ENCODE results near the gene CPLX4.

The CPLX4 gene

GRCh38 chr18:59279722-59280121 lies 38.7 kb downstream of the CPLX4 start:
- H3K27me3 ChIP-seq (replicated peaks; ENCODE audit: control insufficient read depth, insufficient read depth, low read length), result peaks cover 6% of the 10 kb centered on the region
- no peaks in the 10 kb centered on the region for H3K36me3 ChIP-seq (ENCODE audit: control insufficient read depth, insufficient read depth, low read length)
- no peak overlapping the region for H3K4me3 ChIP-seq (replicated peaks; ENCODE audit: low read depth, low read length)
- TF ChIP-seq, protein P1, sequence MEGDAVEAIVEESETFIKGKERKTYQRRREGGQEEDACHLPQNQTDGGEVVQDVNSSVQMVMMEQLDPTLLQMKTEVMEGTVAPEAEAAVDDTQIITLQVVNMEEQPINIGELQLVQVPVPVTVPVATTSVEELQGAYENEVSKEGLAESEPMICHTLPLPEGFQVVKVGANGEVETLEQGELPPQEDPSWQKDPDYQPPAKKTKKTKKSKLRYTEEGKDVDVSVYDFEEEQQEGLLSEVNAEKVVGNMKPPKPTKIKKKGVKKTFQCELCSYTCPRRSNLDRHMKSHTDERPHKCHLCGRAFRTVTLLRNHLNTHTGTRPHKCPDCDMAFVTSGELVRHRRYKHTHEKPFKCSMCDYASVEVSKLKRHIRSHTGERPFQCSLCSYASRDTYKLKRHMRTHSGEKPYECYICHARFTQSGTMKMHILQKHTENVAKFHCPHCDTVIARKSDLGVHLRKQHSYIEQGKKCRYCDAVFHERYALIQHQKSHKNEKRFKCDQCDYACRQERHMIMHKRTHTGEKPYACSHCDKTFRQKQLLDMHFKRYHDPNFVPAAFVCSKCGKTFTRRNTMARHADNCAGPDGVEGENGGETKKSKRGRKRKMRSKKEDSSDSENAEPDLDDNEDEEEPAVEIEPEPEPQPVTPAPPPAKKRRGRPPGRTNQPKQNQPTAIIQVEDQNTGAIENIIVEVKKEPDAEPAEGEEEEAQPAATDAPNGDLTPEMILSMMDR (IDR thresholded peaks at IDR 0.05; ENCODE audit: insufficient read depth, low read length, poor library complexity, severe bottlenecking), result no peak
- no peak for DNase-seq (ENCODE audit: extremely low read depth, insufficient read length)

GRCh38 chr18:59279193-59279592 lies 39.3 kb downstream of the CPLX4 start:
- H3K27me3 ChIP-seq (replicated peaks; ENCODE audit: control insufficient read depth, insufficient read depth, low read length), result peaks cover 8% of the 10 kb centered on the region
- H3K4me3 ChIP-seq (replicated peaks; ENCODE audit: low read depth, low read length), result no peak overlapping the region
- no peak for DNase-seq (ENCODE audit: extremely low read depth, insufficient read length)
- TF ChIP-seq, protein P1 (IDR thresholded peaks at IDR 0.05; ENCODE audit: insufficient read depth, low read length, poor library complexity, severe bottlenecking), result no peak
- no peaks in the 10 kb centered on the region for H3K36me3 ChIP-seq (ENCODE audit: control insufficient read depth, insufficient read depth, low read length)

DNA sequence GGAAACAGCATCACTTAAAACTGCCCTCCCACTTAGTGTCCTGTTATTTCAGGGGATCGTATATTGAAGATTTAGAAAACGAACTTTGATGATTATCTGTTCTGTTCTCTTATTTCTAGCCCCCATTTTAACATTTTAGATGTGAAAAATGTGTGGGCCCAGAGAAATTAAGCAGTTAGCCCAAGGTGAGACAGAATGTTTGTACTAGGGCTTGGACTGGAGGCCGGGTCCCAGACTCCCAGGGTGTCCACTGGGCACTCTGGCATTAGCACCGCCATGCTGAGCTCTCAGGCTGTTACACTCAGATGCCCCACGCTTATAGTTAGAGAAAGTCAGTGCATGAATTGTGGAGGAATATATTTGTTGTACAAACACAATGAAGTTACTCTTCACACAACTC lies 39.7 kb downstream of the CPLX4 start:
- Histone ChIP-seq H3K36me3 (ENCODE audit: control insufficient read depth, insufficient read depth, low read length) (no peaks in the 10 kb centered on the region), H3K4me3 (replicated peaks; ENCODE audit: low read depth, low read length) (no peak overlapping the region), H3K27me3 (replicated peaks; ENCODE audit: control insufficient read depth, insufficient read depth, low read length) (peaks cover 8% of the 10 kb centered on the region)
- TF ChIP-seq, protein P1 (IDR thresholded peaks at IDR 0.05; ENCODE audit: insufficient read depth, low read length, poor library complexity, severe bottlenecking), result no peak
- no peak for DNase-seq (ENCODE audit: extremely low read depth, insufficient read length)

GRCh38 chr18:59276047-59276446 lies 42.4 kb downstream of the CPLX4 start:
- TF ChIP-seq, protein P1 (IDR thresholded peaks at IDR 0.05; ENCODE audit: insufficient read depth, low read length, poor library complexity, severe bottlenecking), result no peak
- no peak for DNase-seq (ENCODE audit: extremely low read depth, insufficient read length)
- peaks cover 8% of the 10 kb centered on the region for H3K27me3 ChIP-seq (replicated peaks; ENCODE audit: control insufficient read depth, insufficient read depth, low read length)
- H3K36me3 ChIP-seq (ENCODE audit: control insufficient read depth, insufficient read depth, low read length), result no peaks in the 10 kb centered on the region
- no peak overlapping the region for H3K4me3 ChIP-seq (replicated peaks; ENCODE audit: low read depth, low read length)

GRCh38 chr18:59275406-59275949 lies 43.0 kb downstream of the CPLX4 start:
- no peak for DNase-seq (ENCODE audit: extremely low read depth, insufficient read length)
- H3K4me3 ChIP-seq (replicated peaks; ENCODE audit: low read depth, low read length), result no peak overlapping the region
- no peaks in the 10 kb centered on the region for H3K36me3 ChIP-seq (ENCODE audit: control insufficient read depth, insufficient read depth, low read length)
- peaks cover 8% of the 10 kb centered on the region for H3K27me3 ChIP-seq (replicated peaks; ENCODE audit: control insufficient read depth, insufficient read depth, low read length)
- TF ChIP-seq, protein P1 (IDR thresholded peaks at IDR 0.05; ENCODE audit: insufficient read depth, low read length, poor library complexity, severe bottlenecking), result no peak

DNA sequence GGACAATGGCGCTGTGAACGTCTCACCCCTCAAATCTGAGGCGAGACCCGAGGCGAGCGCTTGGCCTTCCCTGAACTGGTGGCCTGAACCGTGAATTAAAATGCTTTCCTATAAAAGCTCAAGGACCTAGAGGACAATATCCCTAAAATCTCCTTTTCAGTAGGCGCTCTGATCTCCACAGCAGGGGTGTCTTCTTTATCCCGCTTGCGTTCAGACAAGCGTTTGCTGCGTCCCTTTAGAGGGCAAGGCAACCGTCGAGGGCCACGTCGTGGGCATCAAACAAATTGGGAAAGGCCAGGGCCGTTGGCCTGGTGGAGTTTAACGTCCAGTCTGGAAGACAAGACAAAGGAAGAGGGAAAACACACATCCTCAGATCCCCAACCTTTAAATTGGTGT lies 43.9 kb downstream of the CPLX4 start:
- no peak for DNase-seq (ENCODE audit: extremely low read depth, insufficient read length)
- Histone ChIP-seq H3K27me3 (replicated peaks; ENCODE audit: control insufficient read depth, insufficient read depth, low read length) (peaks cover 4% of the 10 kb centered on the region), H3K4me3 (replicated peaks; ENCODE audit: low read depth, low read length) (no peak overlapping the region), H3K36me3 (ENCODE audit: control insufficient read depth, insufficient read depth, low read length) (no peaks in the 10 kb centered on the region)
- TF ChIP-seq, protein P1 (IDR thresholded peaks at IDR 0.05; ENCODE audit: insufficient read depth, low read length, poor library complexity, severe bottlenecking), result no peak

Data from GM06990 (cell line).